Gastroesophageal sphincter (tissue), 3 donors: ENCODE data around the gene SPATS2L.

Source experiments
- EP300 ChIP-seq: sonication (generic); formaldehyde crosslinking; IDR thresholded peaks from one replicate; pipeline ENCODE4 v1.6.1; 2017; ENCODE audit warnings: antibody characterized with exemption, mild to moderate bottlenecking
- POLR2A ChIP-seq, 2 donors: fragments of 450-650 bp; IDR thresholded peaks; one replicate each; pipeline ENCODE4 v1.6.1; 2017; ENCODE audit warnings: antibody characterized with exemption in 2 of 2, mild to moderate bottlenecking in 2 of 2, moderate library complexity in 1 of 2
- POLR2AphosphoS5 ChIP-seq: sonication (generic); formaldehyde crosslinking; IDR thresholded peaks from one replicate; pipeline ENCODE4 v1.6.1; 2017; ENCODE audit warnings: antibody characterized with exemption
- TF ChIP-seq, protein P1 (sequence below), 4 experiments: fragments of 200-600 bp in 2 of 4; fragments of 450-650 bp in 2 of 4; sonication (generic) in 1 of 4; IDR thresholded peaks; one replicate each; pipeline ENCODE4 v1.5.1; 2017 to 2019; ENCODE audit warnings: antibody characterized with exemption in 4 of 4, mild to moderate bottlenecking in 2 of 4, moderate library complexity in 2 of 4

DNA sequence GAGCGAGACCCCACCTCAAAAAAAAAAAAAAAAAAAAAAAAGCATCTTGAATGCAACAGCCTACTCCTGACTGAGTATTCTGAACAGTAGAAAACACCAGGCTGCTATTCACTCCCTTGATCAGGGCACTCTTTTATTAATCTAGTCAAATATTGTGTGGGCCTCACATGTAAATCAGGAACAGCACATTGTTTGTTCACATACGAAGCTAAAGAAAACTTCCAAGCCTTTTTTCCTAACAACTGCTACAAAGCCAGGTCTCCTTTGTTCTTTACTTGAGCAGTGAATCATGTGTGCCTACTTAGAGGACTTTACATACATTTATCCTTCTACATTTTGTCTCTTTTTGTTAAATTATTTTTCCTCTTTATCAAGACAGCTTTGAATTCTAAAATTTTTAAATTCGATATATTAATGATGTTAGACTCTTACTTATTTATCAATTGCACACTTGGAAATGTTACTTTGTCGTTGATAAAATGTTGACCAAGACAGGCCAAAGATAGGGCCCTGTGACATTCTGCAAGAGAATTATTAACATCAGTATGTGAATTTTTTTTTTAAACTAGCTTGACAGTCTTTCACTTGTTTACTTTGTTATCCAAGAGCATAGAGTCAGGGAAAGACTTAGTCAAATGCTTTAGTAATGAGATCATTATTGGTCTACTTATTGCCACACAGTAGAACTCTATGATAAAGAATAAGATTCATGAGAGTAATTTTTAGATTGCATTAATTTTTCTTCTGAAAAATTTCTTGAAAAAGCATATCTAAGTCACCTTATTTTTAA is 13.2 kb downstream of the SPATS2L start:
- TF ChIP-seq, protein P1, sequence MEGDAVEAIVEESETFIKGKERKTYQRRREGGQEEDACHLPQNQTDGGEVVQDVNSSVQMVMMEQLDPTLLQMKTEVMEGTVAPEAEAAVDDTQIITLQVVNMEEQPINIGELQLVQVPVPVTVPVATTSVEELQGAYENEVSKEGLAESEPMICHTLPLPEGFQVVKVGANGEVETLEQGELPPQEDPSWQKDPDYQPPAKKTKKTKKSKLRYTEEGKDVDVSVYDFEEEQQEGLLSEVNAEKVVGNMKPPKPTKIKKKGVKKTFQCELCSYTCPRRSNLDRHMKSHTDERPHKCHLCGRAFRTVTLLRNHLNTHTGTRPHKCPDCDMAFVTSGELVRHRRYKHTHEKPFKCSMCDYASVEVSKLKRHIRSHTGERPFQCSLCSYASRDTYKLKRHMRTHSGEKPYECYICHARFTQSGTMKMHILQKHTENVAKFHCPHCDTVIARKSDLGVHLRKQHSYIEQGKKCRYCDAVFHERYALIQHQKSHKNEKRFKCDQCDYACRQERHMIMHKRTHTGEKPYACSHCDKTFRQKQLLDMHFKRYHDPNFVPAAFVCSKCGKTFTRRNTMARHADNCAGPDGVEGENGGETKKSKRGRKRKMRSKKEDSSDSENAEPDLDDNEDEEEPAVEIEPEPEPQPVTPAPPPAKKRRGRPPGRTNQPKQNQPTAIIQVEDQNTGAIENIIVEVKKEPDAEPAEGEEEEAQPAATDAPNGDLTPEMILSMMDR (IDR thresholded peaks at IDR 0.05) = no peak
- TF ChIP-seq POLR2A (IDR thresholded peaks at IDR 0.05) = no peak
- TF ChIP-seq EP300 = no peak
- TF ChIP-seq POLR2AphosphoS5 = no peak
